PC-9 (cell line): Measurements from ENCODE around the gene F11. TPM values are rescaled to one million over a fixed set of nuclear protein-coding genes. Genes with fewer than 3 reads are reported as not detected.
"Not testable (repeated sequence)": the region's sequence is repeated elsewhere in the genome, so short reads cannot be mapped to it uniquely, and the experiment has no call there.

Source experiments
- BruUV-seq: library from RNA; stranded (reverse); fragments of 400-500 nt; replicated peaks from 2 replicates; lab custom pipeline; 2021; lab: Mats Ljungman, UMichigan
- CTCF ChIA-PET: fragments of 300-600 bp; sonication (Branson Sonifier 250); formaldehyde crosslinking; loops from one replicate; lab custom pipeline; 2022; ENCODE audit warnings: antibody characterized with exemption; lab: Charles Lee
- POLR2A ChIA-PET: fragments of 300-600 bp; sonication (Branson Sonifier 250); formaldehyde crosslinking; loops from one replicate; lab custom pipeline; 2022; ENCODE audit warnings: antibody characterized with exemption; ENCODE audit not compliant: unreplicated experiment; lab: Charles Lee
- DNase-seq, 2 experiments: peaks; one replicate each; pipeline versions ENCODE4 v3.0.0 to v3.0.0-alpha.2; 2015 to 2022; ENCODE audit warnings: mixed read lengths in 1 of 2
- H2AFZ ChIP-seq: fragments of 200-600 bp; sonication (generic); 2 replicates; pipeline ENCODE4 v1.8.1; 2017; ENCODE audit warnings: antibody characterized with exemption
- H3F3A ChIP-seq: fragments of 200-600 bp; sonication (generic); 2 replicates; pipeline ENCODE4 v1.8.1; 2017; ENCODE audit warnings: antibody characterized with exemption, mild to moderate bottlenecking, low read depth; ENCODE audit not compliant: insufficient read depth
- H3K27ac ChIP-seq: fragments of 200-600 bp; sonication (generic); 2 replicates; pipeline ENCODE4 v1.6.1; 2016; ENCODE audit warnings: mixed run types
- H3K27me3 ChIP-seq: fragments of 200-600 bp; sonication (generic); 2 replicates; pipeline ENCODE4 v1.6.1; 2016; ENCODE audit warnings: low read depth, mixed run types; ENCODE audit not compliant: insufficient read depth
- H3K36me3 ChIP-seq: fragments of 200-600 bp; sonication (generic); 2 replicates; pipeline ENCODE4 v1.6.1; 2016; ENCODE audit warnings: low read depth, mixed run types
- H3K4me1 ChIP-seq: fragments of 200-600 bp; sonication (generic); replicated peaks from 2 replicates; pipeline ENCODE4 v1.6.1; 2016; ENCODE audit warnings: mixed run types; ENCODE audit not compliant: insufficient read depth
- H3K4me2 ChIP-seq: fragments of 200-600 bp; sonication (generic); 2 replicates; pipeline ENCODE4 v1.6.1; 2017; ENCODE audit warnings: mixed run types
- H3K4me3 ChIP-seq: fragments of 200-600 bp; sonication (generic); 2 replicates; pipeline ENCODE4 v1.6.1; 2016; ENCODE audit warnings: mixed run types
- H3K79me2 ChIP-seq: fragments of 200-600 bp; sonication (generic); 2 replicates; pipeline ENCODE4 v1.6.1; 2017; ENCODE audit warnings: low read depth, mixed run types
- H3K9me2 ChIP-seq: fragments of 200-600 bp; sonication (generic); 2 replicates; pipeline ENCODE4 v1.8.1; 2017; ENCODE audit warnings: mild to moderate bottlenecking; ENCODE audit not compliant: insufficient read depth
- H3K9me3 ChIP-seq: fragments of 200-600 bp; sonication (generic); 2 replicates; pipeline ENCODE4 v1.8.1; 2016; ENCODE audit warnings: low read depth; ENCODE audit not compliant: insufficient read depth
- H4K20me1 ChIP-seq: fragments of 200-600 bp; sonication (generic); 2 replicates; pipeline ENCODE4 v1.8.1; 2017; ENCODE audit not compliant: insufficient read depth
- CTCF ChIP-seq: fragments of 200-600 bp; sonication (generic); conservative IDR thresholded peaks from 2 replicates; pipeline ENCODE4 v1.6.1; 2017; ENCODE audit warnings: mixed run types, antibody characterized with exemption, mild to moderate bottlenecking, moderate library complexity
- EZH2 ChIP-seq: fragments of 200-600 bp; sonication (generic); IDR thresholded peaks from 2 replicates; pipeline ENCODE4 v1.8.0; 2017; ENCODE audit warnings: antibody characterized with exemption, low read depth
- intact Hi-C: fragments of 100-400 bp; cut with micrococcal nuclease; formaldehyde crosslinking; loops from one replicate; pipeline ENCODE4 v1.10.0; 2022; ENCODE audit not compliant: unreplicated experiment
- total RNA-seq: library from RNA; stranded (reverse); gene quantifications from 2 replicates; pipeline ENCODE4 v1.2.3, GENCODE V29; 2021

Gene F11
- total RNA-seq, 1 experiment from 2014 or later, result not detected

- Histone ChIP-seq H3K36me3 (no peaks in the 10 kb centered on the region), H3K27ac (no peak overlapping the region), H3K79me2 (no peaks in the 10 kb centered on the region), H3K4me1 (no peaks in the 10 kb centered on the region), H2AFZ (no peak overlapping the region), H4K20me1 (no peaks in the 10 kb centered on the region), H3F3A (no peaks in the 10 kb centered on the region), H3K27me3 (0 out of 2 replicates have a peak, but pooled peaks cover 4% of the 10 kb centered on the region), H3K9me3 (no peaks in the 10 kb centered on the region), H3K9me2 (no peaks in the 10 kb centered on the region), H3K4me3 (no peak overlapping the region), H3K4me2 (no peak overlapping the region)
- no TSS peak for BruUV-seq
- intact Hi-C loops, result no loop called here
- ChIA-PET CTCF (no interaction called here), POLR2A (no interaction called here)
- no peak for DNase-seq
- TF ChIP-seq EZH2 (no peak), CTCF (no peak)
Measured at GRCh38 chr4:186244835-186245234, 21.2 kb upstream of the F11 start.

- H4K20me1 ChIP-seq, H3K36me3 ChIP-seq, H3K27ac ChIP-seq, DNase-seq, H3K4me2 ChIP-seq, H3K9me3 ChIP-seq, intact Hi-C loops, H2AFZ ChIP-seq, H3K4me1 ChIP-seq, BruUV-seq, H3F3A ChIP-seq, CTCF ChIA-PET, H3K4me3 ChIP-seq, H3K9me2 ChIP-seq, POLR2A ChIA-PET, H3K79me2 ChIP-seq: not testable (repeated sequence)
- peaks cover 20% of the 10 kb centered on the region; the same call in 1 of the 2 replicates for H3K27me3 ChIP-seq
Measured at GRCh38 chr4:186247062-186247752, 18.8 kb upstream of the F11 start.

- Histone ChIP-seq H3K27ac (no peak overlapping the region), H3K4me3 (no peak overlapping the region), H3K4me1 (no peaks in the 10 kb centered on the region), H3K79me2 (no peaks in the 10 kb centered on the region), H3K9me2 (no peaks in the 10 kb centered on the region), H3K27me3 (peaks cover 23% of the 10 kb centered on the region; the same call in 1 of the 2 replicates), H2AFZ (no peak overlapping the region), H4K20me1 (no peaks in the 10 kb centered on the region), H3K4me2 (no peak overlapping the region), H3K9me3 (no peaks in the 10 kb centered on the region; the same call in 1 of the 2 replicates), H3F3A (no peaks in the 10 kb centered on the region), H3K36me3 (no peaks in the 10 kb centered on the region)
- no TSS peak for BruUV-seq
- TF ChIP-seq EZH2 (no peak), CTCF (no peak)
- ChIA-PET POLR2A (no interaction called here), CTCF (no interaction called here)
- DNase-seq, result no peak
- intact Hi-C loops, result no loop called here
Measured at GRCh38 chr4:186248643-186249042, 17.3 kb upstream of the F11 start.
